Activated B cell treated with CpG ODN at 0.5 μM for 24 hours (primary cell): ENCODE data around the gene CNBD2. TPM values are rescaled to one million over a fixed set of nuclear protein-coding genes. Genes with fewer than 3 reads are reported as not detected.
A peak's percentile ranks its signal among the peaks of the same experiment; 100 is the strongest.
"Not testable (repeated sequence)": the region's sequence is repeated elsewhere in the genome, so short reads cannot be mapped to it uniquely, and the experiment has no call there.

Experiments used
- ATAC-seq: fragments of 200-7000 bp; cut with Tn5 transposase; one replicate; pipeline ENCODE4 v1.10.0; 2021; ENCODE audit warnings: low read depth, mild to moderate bottlenecking, moderate library complexity
- CTCF ChIA-PET: fragments of 350-600 bp; sonication (Branson Sonifier 250); formaldehyde crosslinking; loops from one replicate; lab custom pipeline; 2021; ENCODE audit warnings: antibody characterized with exemption; lab: Charles Lee
- POLR2A ChIA-PET: fragments of 350-600 bp; sonication (Branson Sonifier 250); formaldehyde crosslinking; loops from one replicate; lab custom pipeline; 2021; ENCODE audit warnings: antibody characterized with exemption; lab: Charles Lee
- DNase-seq: peaks from one replicate; pipeline ENCODE4 v3.0.0; 2022
- H3K27ac Mint-ChIP-seq: one replicate; pipeline ENCODE4 v1.8.0; 2020; ENCODE audit warnings: mixed read lengths
- H3K27me3 Mint-ChIP-seq: one replicate; pipeline ENCODE4 v1.8.0; 2021; ENCODE audit warnings: mixed read lengths
- H3K36me3 Mint-ChIP-seq: one replicate; pipeline ENCODE4 v1.8.0; 2021; ENCODE audit warnings: low read depth, mixed read lengths
- H3K4me1 Mint-ChIP-seq: one replicate; pipeline ENCODE4 v1.8.0; 2021; ENCODE audit warnings: mixed read lengths
- H3K4me3 Mint-ChIP-seq: one replicate; pipeline ENCODE4 v1.8.0; 2020; ENCODE audit warnings: mild to moderate bottlenecking, mixed read lengths
- H3K9me3 Mint-ChIP-seq: one replicate; pipeline ENCODE4 v1.8.0; 2020; ENCODE audit warnings: mixed read lengths
- intact Hi-C: fragments of 100-400 bp; cut with micrococcal nuclease; formaldehyde crosslinking; loops from one replicate; pipeline ENCODE4 v1.15.1; 2024
- total RNA-seq: library from RNA; stranded (reverse); gene quantifications from 2 replicates; pipeline ENCODE4 v1.2.3, GENCODE V29; 2022
- TF ChIP-seq, protein P1 (sequence below): fragments of 200-600 bp; IDR thresholded peaks from one replicate; pipeline ENCODE4 v1.8.0; 2022; ENCODE audit warnings: antibody characterized with exemption, mild to moderate bottlenecking

Gene CNBD2
- total RNA-seq, 1 donor from 2014 or later, result 5.6 TPM

DNA sequence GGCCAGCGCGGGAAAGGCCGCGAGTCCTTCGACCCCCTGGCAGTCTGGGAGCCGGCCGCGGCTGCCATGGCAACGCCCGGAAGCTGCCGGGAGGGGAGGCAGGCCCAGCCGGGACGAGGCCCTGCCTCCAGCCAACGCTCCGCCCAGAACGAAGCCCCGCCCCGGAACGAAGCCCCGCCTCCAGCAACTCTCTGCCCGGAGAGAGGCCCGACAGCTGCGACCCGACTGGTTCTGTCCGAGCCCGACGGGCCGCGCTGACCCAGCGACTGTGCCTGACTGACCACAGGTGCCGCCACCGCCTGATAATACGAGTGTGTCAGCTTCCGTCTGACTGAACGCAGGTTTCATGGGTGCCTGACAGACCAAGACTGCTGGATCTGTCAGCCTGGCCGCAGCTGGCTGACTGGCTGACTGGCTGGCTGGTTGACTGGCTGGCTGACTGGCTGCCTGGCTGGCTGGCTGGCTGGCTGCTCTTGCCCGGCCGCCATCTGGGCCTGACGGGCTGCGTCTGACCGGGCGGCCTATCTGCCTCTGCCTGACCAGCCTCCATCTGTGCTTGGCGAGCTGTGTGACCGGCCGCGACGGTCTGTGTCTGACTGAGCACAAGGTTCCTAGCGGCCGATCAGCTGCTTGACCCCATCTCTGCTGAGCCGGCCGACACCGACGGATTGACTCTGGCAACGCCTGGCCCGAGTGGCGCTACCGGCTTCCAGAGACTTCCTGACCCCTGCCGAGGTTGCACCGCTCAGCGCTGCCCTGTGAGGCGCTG lies 96.5 kb downstream of the CNBD2 start:
- H3K36me3 Mint-ChIP-seq, result no peaks in the 10 kb centered on the region
- ChIA-PET CTCF (interaction anchor here (1.4 to 1.6 kb wide), 2 partner anchors 72 to 73 kb away, joined by 7 to 8 read pairs; no protein-coding TSS in a partner anchor), POLR2A (interaction anchor here (0.6 to 2.0 kb wide), 11 partner anchors 13 to 1114 kb away, joined by 3 to 11 read pairs (median 5); partner anchors contain the start of genes MROH8, RBM39, RPN2 and SCAND1)
- peak; percentile 96 for ATAC-seq
- peak; percentile 99 for DNase-seq
- H3K4me3 Mint-ChIP-seq, result peak overlapping the region; percentile 90
- peaks cover 5% of the 10 kb centered on the region for H3K4me1 Mint-ChIP-seq
- intact Hi-C loops, result loop anchor here (1.0 to 10.0 kb wide), 3 partner anchors 14 to 400 kb away; no protein-coding TSS in a partner anchor
- H3K27me3 Mint-ChIP-seq, result peaks cover 3% of the 10 kb centered on the region
- peak overlapping the region; percentile 78 for H3K27ac Mint-ChIP-seq
- TF ChIP-seq, protein P1, sequence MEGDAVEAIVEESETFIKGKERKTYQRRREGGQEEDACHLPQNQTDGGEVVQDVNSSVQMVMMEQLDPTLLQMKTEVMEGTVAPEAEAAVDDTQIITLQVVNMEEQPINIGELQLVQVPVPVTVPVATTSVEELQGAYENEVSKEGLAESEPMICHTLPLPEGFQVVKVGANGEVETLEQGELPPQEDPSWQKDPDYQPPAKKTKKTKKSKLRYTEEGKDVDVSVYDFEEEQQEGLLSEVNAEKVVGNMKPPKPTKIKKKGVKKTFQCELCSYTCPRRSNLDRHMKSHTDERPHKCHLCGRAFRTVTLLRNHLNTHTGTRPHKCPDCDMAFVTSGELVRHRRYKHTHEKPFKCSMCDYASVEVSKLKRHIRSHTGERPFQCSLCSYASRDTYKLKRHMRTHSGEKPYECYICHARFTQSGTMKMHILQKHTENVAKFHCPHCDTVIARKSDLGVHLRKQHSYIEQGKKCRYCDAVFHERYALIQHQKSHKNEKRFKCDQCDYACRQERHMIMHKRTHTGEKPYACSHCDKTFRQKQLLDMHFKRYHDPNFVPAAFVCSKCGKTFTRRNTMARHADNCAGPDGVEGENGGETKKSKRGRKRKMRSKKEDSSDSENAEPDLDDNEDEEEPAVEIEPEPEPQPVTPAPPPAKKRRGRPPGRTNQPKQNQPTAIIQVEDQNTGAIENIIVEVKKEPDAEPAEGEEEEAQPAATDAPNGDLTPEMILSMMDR, result no peak
- peaks cover 4% of the 10 kb centered on the region for H3K9me3 Mint-ChIP-seq

DNA sequence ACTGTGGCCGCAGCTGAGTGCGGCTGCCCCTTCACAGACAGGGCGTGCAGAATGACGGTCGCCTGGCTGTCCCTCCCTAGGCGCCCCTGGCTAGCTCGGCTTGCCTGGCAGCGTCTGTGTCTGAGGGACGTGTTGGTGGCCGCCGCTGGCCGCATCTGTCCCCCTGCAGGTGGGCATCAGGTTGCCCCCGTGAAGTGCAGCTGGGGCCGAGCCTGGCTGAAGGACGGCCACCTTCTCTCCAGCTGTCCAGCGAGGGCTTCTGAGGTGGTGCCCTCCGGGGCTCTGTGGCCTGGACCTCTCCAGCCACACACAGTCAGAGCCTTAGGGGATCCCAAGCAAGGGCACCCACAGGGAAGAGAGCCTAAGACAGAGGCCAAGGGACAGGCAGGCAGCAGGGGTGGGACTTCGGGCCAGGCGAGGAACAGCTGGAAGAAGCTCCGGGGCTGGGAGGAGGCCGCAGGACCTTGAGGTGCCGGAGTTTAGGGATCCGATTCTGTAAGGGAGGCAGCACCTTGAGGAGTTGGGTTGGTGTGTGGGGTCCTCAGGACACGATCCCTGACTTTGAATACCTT lies 97.1 kb downstream of the CNBD2 start:
- Mint-ChIP-seq H3K4me3 (peak overlapping the region; percentile 90), H3K9me3 (peaks cover 4% of the 10 kb centered on the region), H3K27me3 (peaks cover 3% of the 10 kb centered on the region), H3K27ac (no peak overlapping the region), H3K4me1 (peaks cover 5% of the 10 kb centered on the region), H3K36me3 (no peaks in the 10 kb centered on the region)
- ChIA-PET CTCF (interaction anchor here (1.4 to 1.6 kb wide), 2 partner anchors 72 to 73 kb away, joined by 7 to 8 read pairs; no protein-coding TSS in a partner anchor), POLR2A (interaction anchor here (1.5 to 2.0 kb wide), 4 partner anchors 13 to 111 kb away, joined by 3 to 11 read pairs (median 8); partner anchors contain the start of gene SCAND1)
- ATAC-seq (no peak), DNase-seq (no peak)
- intact Hi-C loops, result loop anchor here (5.0 to 10.0 kb wide), 2 partner anchors 72 to 399 kb away; no protein-coding TSS in a partner anchor
- TF ChIP-seq, protein P1, result no peak

DNA sequence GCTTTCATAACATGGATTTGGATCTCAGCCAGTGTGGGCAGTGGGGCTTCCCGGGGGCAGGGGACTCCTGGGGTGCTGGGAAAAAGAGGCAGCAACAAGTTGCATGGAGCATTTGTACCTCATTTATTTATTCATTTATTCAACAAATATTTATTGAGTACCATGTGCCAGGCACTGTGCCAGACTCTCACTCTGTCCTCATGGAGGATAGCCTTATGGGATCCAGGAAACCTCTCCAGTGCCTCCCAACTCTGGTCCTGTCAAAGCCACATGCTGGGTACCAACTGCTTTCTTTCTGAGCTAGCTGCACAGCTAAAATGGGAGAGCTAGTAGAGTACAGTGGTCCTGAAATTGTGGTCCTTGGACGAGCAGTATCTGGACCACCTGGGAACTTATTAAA lies 98.4 kb downstream of the CNBD2 start:
- Mint-ChIP-seq H3K36me3 (no peaks in the 10 kb centered on the region), H3K27ac (no peak overlapping the region), H3K27me3 (peaks cover 6% of the 10 kb centered on the region), H3K4me1 (peaks cover 5% of the 10 kb centered on the region), H3K4me3 (no peak overlapping the region), H3K9me3 (peaks cover 2% of the 10 kb centered on the region)
- no peak for ATAC-seq
- TF ChIP-seq, protein P1, result no peak
- CTCF ChIA-PET, result interaction anchor here (1.1 kb wide), 1 partner anchor 367 kb away, joined by 3 read pairs; the partner anchor contains the start of genes NFS1 and ROMO1
- POLR2A ChIA-PET, result no interaction called here
- DNase-seq, result no peak
- intact Hi-C loops, result loop anchor here (5.0 to 10.0 kb wide), 2 partner anchors 71 to 398 kb away; no protein-coding TSS in a partner anchor

DNA sequence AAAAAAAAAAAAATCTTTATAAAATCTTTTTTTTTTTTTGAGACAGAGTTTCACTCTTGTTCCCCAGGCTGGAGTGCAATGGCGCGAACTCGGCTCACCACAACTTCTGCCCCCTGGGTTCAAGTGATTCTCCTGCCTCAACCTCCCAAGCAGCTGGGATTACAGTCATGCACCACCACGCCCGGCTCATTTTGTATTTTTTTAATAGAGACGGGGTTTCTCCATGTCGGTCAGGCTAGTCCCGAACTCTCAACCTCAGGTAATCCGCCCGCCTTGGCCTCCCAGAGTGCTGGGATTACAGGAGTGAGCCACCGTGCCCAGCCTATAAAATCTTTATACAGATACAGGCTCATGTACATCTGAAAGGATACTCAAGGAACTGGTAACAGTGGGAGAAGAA lies 100.1 kb downstream of the CNBD2 start:
- ATAC-seq, H3K9me3 Mint-ChIP-seq, H3K4me3 Mint-ChIP-seq, H3K27ac Mint-ChIP-seq, H3K4me1 Mint-ChIP-seq, H3K27me3 Mint-ChIP-seq, CTCF ChIA-PET, H3K36me3 Mint-ChIP-seq, DNase-seq: not testable (repeated sequence)
- POLR2A ChIA-PET, result interaction anchor here (0.7 kb wide), 1 partner anchor 1223 kb away, joined by 3 read pairs; no protein-coding TSS in a partner anchor
- intact Hi-C loops, result loop anchor here (5.0 to 10.0 kb wide), 2 partner anchors 69 to 396 kb away; no protein-coding TSS in a partner anchor

DNA sequence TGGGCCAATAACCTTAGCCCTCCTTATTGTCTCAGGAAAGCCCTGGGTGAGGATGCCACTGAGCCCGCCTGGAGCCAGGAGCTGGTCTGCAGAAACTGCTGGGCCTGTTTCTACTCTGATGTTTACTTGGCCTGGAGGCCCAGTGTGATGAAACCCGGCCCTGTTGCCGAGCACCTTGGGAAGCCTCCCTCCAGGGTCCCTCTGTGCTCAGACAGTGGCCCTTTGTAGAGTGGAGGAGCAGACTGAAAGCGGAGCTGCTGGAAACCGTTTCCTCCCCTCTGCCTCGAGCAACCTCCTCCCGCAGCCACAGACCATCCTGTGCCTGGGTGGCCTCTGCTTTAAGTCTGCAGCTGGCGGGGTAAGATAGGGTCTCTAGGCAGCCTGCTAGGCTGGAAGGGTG lies 102.1 kb downstream of the CNBD2 start:
- intact Hi-C loops, result no loop called here
- H3K4me1 Mint-ChIP-seq, result no peaks in the 10 kb centered on the region
- ChIA-PET CTCF (interaction anchor here (1.1 kb wide), 1 partner anchor 68 kb away, joined by 4 read pairs; no protein-coding TSS in a partner anchor), POLR2A (interaction anchor here (1.5 kb wide), 1 partner anchor 43 kb away, joined by 3 read pairs; no protein-coding TSS in a partner anchor)
- no peaks in the 10 kb centered on the region for H3K9me3 Mint-ChIP-seq
- TF ChIP-seq, protein P1, result no peak
- ATAC-seq (no peak), DNase-seq (no peak)
- no peak overlapping the region for H3K27ac Mint-ChIP-seq
- H3K27me3 Mint-ChIP-seq, result peaks cover 14% of the 10 kb centered on the region
- H3K36me3 Mint-ChIP-seq, result no peaks in the 10 kb centered on the region
- H3K4me3 Mint-ChIP-seq, result no peak overlapping the region
